Measurements from ENCODE around the gene ATP2B2.

DNA sequence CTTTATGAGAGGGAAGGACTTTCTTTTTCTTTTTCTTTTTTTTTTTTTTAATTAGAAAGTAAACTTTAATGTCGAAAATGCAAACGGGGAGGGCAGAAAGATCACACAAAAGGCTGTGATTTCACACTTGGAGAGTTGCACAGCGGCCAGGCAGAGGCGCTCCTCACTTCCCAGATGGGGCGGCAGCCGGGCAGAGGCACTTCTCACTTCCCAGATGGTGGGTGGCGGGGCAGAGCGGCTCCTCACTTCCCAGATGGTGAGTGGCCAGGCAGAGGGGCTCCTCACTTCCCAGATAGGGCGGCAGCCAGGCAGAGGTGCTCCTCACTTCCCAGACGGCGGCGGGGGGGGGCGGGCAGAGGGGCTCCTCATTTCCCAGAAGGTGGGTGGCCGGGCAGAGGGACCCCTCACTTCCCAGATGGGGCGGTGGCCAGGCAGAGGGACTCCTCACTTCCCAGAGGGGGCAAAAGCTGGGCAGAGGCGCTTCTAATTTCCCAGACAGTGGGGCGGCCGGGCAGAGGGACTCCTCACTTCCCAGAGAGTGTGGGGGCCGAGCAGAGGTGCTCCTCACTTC is 88.6 kb downstream of the ATP2B2 start:
- TF ChIP-seq, protein P1, sequence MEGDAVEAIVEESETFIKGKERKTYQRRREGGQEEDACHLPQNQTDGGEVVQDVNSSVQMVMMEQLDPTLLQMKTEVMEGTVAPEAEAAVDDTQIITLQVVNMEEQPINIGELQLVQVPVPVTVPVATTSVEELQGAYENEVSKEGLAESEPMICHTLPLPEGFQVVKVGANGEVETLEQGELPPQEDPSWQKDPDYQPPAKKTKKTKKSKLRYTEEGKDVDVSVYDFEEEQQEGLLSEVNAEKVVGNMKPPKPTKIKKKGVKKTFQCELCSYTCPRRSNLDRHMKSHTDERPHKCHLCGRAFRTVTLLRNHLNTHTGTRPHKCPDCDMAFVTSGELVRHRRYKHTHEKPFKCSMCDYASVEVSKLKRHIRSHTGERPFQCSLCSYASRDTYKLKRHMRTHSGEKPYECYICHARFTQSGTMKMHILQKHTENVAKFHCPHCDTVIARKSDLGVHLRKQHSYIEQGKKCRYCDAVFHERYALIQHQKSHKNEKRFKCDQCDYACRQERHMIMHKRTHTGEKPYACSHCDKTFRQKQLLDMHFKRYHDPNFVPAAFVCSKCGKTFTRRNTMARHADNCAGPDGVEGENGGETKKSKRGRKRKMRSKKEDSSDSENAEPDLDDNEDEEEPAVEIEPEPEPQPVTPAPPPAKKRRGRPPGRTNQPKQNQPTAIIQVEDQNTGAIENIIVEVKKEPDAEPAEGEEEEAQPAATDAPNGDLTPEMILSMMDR (conservative IDR thresholded peaks at IDR 0.05; ENCODE audit: low read length), result 0 out of 2 replicates have a peak, but pooled peaks have one; percentile 16
- TF ChIP-seq EZH2phosphoT487 (IDR thresholded peaks at IDR 0.05; ENCODE audit: borderline replicate concordance, low read depth, low read length), result no peak
